SU-DHL-6 (cell line): Measurements from ENCODE around the gene SULF2.

Experiments
- H2AFZ ChIP-seq: fragments of 200-600 bp; sonication (generic); 2 replicates; pipeline ENCODE4 v1.6.1; 2014; ENCODE audit warnings: low read depth, mild to moderate bottlenecking, moderate library complexity, mixed read lengths, antibody characterized with exemption, low read length; ENCODE audit not compliant: severe bottlenecking
- H3F3A ChIP-seq: fragments of 200-600 bp; shearing (Covaris generic); 2 replicates; pipeline ENCODE4 v1.6.0; 2016; ENCODE audit warnings: antibody characterized with exemption, mild to moderate bottlenecking; ENCODE audit not compliant: insufficient read depth
- H3K27ac ChIP-seq: fragments of 200-600 bp; sonication (generic); 2 replicates; pipeline ENCODE4 v1.5.1; 2016; ENCODE audit warnings: low read depth, mild to moderate bottlenecking, low read length, moderate library complexity, mixed read lengths
- H3K27me3 ChIP-seq: fragments of 200-600 bp; sonication (generic), shearing (Covaris generic); 2 replicates; pipeline ENCODE4 v1.6.0; 2014; ENCODE audit warnings: mild to moderate bottlenecking, low read length
- H3K36me3 ChIP-seq: fragments of 200-600 bp; sonication (generic); 2 replicates; pipeline ENCODE4 v1.6.1; 2014; ENCODE audit warnings: mild to moderate bottlenecking, low read length, mixed read lengths
- H3K4me2 ChIP-seq: fragments of 300-600, 200-600 bp; shearing (Covaris generic), sonication (generic); 2 replicates; pipeline ENCODE4 v1.6.0; 2014; ENCODE audit warnings: low read length, low read depth, mild to moderate bottlenecking; ENCODE audit not compliant: poor library complexity, severe bottlenecking
- H3K4me3 ChIP-seq: fragments of 200-600 bp; sonication (generic); 2 replicates; pipeline ENCODE4 v1.5.1; 2014; ENCODE audit warnings: antibody characterized with exemption, low read length, mild to moderate bottlenecking, mixed read lengths; ENCODE audit not compliant: insufficient read depth, poor library complexity, severe bottlenecking
- H3K79me2 ChIP-seq: fragments of 200-600 bp; sonication (generic); 2 replicates; pipeline ENCODE4 v1.6.1; 2014; ENCODE audit warnings: mild to moderate bottlenecking, low read length, moderate library complexity; ENCODE audit not compliant: insufficient read depth
- H3K9ac ChIP-seq: fragments of 200-600 bp; sonication (generic); 2 replicates; pipeline ENCODE4 v1.7.0; 2014; ENCODE audit warnings: mild to moderate bottlenecking, low read length
- H3K9me2 ChIP-seq: fragments of 200-600 bp; sonication (generic); replicated peaks from 2 replicates; pipeline ENCODE4 v1.6.1; 2014; ENCODE audit warnings: low read length; ENCODE audit not compliant: insufficient read depth
- H3K9me3 ChIP-seq: fragments of 200-600 bp; sonication (generic); 2 replicates; pipeline ENCODE4 v1.6.1; 2014; ENCODE audit warnings: low read length, mixed read lengths; ENCODE audit not compliant: insufficient read depth
- H4K20me1 ChIP-seq: fragments of 200-600 bp; sonication (generic); 2 replicates; pipeline ENCODE4 v1.6.1; 2014; ENCODE audit warnings: low read depth, mild to moderate bottlenecking, antibody characterized with exemption, low read length, moderate library complexity, mixed read lengths
- EZH2phosphoT487 ChIP-seq: fragments of 200-600 bp; sonication (generic), shearing (Covaris generic); conservative IDR thresholded peaks from 2 replicates; pipeline ENCODE4 v1.6.1; 2018; ENCODE audit warnings: mild to moderate bottlenecking, antibody characterized with exemption, low read length, moderate library complexity, mixed read lengths
- TF ChIP-seq, protein P1 (sequence below): fragments of 200-600 bp; sonication (generic); IDR thresholded peaks from one replicate; pipeline ENCODE4 v1.5.1; 2017; ENCODE audit warnings: antibody characterized with exemption, mild to moderate bottlenecking, low read length, moderate library complexity; ENCODE audit not compliant: insufficient read depth, poor library complexity, severe bottlenecking

The SULF2 gene

DNA sequence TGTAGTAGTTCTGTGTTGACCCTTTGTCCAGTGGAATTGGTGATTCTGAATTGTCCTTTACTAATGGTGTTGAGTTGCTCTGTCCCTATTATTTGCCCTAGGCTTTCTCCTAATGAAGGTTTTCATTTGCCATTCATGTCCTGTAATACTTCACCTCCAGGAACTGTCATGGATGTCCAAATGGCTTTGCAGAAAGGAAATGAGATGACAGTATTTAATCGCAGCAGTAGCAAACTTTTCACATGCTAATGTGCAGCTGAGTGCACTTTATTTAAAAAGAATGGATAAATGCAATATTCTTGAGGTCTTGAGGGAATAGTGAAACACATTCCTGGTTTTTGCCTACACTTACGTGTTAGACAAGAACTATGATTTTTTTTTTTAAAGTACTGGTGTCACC, 131.4 kb downstream of the SULF2 start:
- Histone ChIP-seq H3F3A (peaks cover 81% of the 10 kb centered on the region), H3K9me3 (no peaks in the 10 kb centered on the region), H3K9me2 (no peaks in the 10 kb centered on the region), H3K36me3 (peaks cover 85% of the 10 kb centered on the region), H4K20me1 (peaks cover 18% of the 10 kb centered on the region), H3K4me3 (no peak overlapping the region), H2AFZ (no peak overlapping the region), H3K27ac (no peak overlapping the region), H3K9ac (no peak overlapping the region), H3K4me2 (no peak overlapping the region), H3K27me3 (no peaks in the 10 kb centered on the region), H3K79me2 (peaks cover 2% of the 10 kb centered on the region; the same call in 1 of the 2 replicates)
- no peak for TF ChIP-seq EZH2phosphoT487
- TF ChIP-seq, protein P1, sequence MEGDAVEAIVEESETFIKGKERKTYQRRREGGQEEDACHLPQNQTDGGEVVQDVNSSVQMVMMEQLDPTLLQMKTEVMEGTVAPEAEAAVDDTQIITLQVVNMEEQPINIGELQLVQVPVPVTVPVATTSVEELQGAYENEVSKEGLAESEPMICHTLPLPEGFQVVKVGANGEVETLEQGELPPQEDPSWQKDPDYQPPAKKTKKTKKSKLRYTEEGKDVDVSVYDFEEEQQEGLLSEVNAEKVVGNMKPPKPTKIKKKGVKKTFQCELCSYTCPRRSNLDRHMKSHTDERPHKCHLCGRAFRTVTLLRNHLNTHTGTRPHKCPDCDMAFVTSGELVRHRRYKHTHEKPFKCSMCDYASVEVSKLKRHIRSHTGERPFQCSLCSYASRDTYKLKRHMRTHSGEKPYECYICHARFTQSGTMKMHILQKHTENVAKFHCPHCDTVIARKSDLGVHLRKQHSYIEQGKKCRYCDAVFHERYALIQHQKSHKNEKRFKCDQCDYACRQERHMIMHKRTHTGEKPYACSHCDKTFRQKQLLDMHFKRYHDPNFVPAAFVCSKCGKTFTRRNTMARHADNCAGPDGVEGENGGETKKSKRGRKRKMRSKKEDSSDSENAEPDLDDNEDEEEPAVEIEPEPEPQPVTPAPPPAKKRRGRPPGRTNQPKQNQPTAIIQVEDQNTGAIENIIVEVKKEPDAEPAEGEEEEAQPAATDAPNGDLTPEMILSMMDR = no peak

DNA sequence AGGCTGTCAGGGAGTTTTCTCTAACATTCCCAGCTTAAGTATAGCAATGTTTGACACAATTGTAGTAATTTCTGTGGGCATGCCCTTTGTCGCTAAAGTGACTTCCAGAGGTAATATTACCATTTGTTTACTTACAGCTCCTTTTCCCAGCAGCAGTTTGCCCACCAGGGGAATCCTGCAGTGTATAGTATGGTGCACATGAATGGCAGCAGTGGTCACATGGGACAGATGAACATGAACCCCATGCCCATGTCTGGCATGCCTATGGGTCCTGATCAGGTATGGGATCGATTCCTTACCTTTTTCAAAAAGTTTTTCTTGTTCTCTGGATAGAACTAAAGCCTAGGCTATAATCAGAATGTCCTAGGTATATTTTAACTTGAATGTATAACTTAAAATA, 132.5 kb downstream of the SULF2 start:
- H3K9me3 ChIP-seq = no peaks in the 10 kb centered on the region
- H3F3A ChIP-seq = peaks cover 75% of the 10 kb centered on the region
- H3K27me3 ChIP-seq = no peaks in the 10 kb centered on the region
- no peak overlapping the region for H2AFZ ChIP-seq
- H3K27ac ChIP-seq = no peak overlapping the region
- no peaks in the 10 kb centered on the region for H3K9me2 ChIP-seq
- H3K79me2 ChIP-seq = peaks cover 8% of the 10 kb centered on the region; the same call in 1 of the 2 replicates
- peaks cover 18% of the 10 kb centered on the region for H4K20me1 ChIP-seq
- no peak for TF ChIP-seq EZH2phosphoT487
- TF ChIP-seq, protein P1 = no peak
- no peak overlapping the region for H3K4me2 ChIP-seq
- H3K9ac ChIP-seq = no peak overlapping the region
- H3K36me3 ChIP-seq = peaks cover 84% of the 10 kb centered on the region
- no peak overlapping the region for H3K4me3 ChIP-seq

DNA sequence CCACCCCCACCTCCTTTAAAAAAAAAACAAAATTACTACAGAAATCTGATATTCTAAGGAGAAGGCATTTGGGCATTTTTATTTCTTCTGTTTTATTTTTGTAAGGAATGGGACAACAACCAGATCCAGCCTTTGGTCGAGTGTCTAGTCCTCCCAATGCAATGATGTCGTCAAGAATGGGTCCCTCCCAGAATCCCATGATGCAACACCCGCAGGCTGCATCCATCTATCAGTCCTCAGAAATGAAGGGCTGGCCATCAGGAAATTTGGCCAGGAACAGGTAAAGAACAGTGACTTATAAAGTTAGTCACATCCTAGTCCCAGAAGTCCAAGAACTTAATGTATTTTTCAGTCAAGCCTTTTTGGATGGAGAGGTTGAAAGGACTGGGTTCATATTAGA, 133.0 kb downstream of the SULF2 start:
- Histone ChIP-seq H3K4me3 (no peak overlapping the region), H3K36me3 (peaks cover 83% of the 10 kb centered on the region)
- TF ChIP-seq EZH2phosphoT487 = no peak
- TF ChIP-seq, protein P1 = no peak

More for the DNA sequence above, 133.0 kb downstream of the SULF2 start:
- Histone ChIP-seq H2AFZ (no peak overlapping the region), H3K4me2 (no peak overlapping the region), H3K9me3 (no peaks in the 10 kb centered on the region), H3K27ac (no peak overlapping the region), H3K27me3 (no peaks in the 10 kb centered on the region), H3K9ac (no peak overlapping the region), H3F3A (peaks cover 75% of the 10 kb centered on the region), H3K79me2 (peaks cover 8% of the 10 kb centered on the region; the same call in 1 of the 2 replicates), H3K9me2 (no peaks in the 10 kb centered on the region), H4K20me1 (peaks cover 20% of the 10 kb centered on the region)
